HG03066 (cell line): ENCODE data around the gene DHRS1.
"Not testable (repeated sequence)": the region's sequence is repeated elsewhere in the genome, so short reads cannot be mapped to it uniquely, and the experiment has no call there.

ENCODE experiments used
- ATAC-seq: cut with Tn5 transposase; IDR thresholded peaks from one replicate; pipeline ENCODE4 v1.9.1; 2021; ENCODE audit warnings: low read depth; ENCODE audit not compliant: unreplicated experiment

DHRS1 gene

GRCh38 chr14:24254630-24255392 lies 44.8 kb downstream of the DHRS1 start:
- no peak for ATAC-seq

DNA sequence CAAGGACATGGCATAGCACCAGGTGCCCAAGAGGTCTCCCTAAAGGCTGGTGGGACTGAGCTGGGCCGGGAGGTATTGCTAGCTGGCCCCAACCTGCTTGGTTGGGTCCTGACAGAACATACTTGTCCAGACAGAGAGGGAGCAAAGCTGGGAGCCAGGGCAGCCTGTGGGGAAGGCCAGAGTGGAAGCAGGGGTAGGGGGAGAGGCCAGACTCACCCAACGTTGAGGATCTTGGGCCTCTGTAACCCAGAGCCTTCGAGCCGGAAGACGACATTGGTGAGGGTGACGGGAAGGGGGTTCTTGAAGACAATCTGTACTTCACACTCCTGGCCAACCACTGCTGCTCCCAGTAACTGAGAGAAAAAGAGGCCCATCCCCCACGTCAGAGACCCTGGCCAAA lies 45.6 kb downstream of the DHRS1 start:
- no peak for ATAC-seq

DNA sequence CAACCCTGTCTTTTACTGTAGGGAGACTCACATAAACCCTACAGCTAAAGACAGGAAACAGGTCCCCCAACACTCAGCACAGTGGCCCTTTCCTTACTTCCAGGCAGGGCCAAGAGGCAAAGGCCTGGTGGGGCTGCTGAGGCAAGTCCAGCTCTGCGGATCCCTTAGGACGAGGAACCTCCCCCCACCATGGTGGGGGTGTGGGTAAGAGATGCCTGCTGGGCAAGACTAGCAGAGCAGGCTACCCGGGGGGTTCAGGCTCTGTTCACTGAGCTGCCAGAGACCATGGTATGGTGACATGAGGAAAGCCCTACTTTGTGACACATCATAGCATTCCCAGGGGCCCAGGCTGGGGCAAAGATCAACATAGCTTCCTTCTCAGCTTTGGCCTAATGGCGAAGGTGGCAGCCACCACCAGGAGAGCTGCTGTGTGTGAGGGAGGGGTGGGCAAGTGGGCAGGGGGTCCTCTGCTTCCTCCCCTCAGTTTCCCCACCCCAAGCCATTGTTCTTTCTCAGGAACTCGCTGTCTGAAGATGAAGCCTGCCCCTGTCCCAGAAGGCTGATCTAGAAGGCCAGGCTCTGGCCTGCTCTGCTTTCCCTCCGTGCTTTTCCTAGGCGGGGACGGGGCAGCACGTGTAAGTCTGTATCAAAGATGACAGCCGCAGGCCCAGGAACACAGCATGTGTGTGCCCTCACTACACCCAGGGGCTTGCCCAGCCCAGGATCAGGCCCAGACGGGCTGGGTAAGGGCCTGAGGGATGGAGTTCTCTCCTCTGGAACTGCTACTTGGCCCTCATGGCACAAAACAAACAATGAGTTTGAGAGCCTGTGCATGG lies 47.1 kb downstream of the DHRS1 start:
- ATAC-seq, result no peak

DNA sequence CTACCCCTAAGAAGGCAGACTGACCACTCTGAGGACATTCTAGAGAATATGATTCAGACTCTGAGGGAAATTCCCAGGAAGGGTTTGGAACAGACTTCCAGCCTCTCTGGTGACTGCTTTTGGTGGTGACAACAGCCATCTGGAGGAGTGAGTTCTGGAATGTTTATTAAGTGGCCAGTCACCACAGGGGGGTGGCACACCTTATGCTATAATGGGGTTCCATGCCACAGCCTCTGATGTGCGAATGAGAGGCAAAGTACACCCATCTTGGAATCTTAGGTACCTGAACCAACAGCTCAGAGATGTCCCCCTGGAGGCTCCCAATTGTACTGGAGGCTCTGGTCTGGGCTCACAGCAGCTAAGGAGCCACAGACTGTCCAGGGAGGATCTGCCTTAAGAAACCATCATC lies 47.7 kb downstream of the DHRS1 start:
- ATAC-seq, result no peak

DNA sequence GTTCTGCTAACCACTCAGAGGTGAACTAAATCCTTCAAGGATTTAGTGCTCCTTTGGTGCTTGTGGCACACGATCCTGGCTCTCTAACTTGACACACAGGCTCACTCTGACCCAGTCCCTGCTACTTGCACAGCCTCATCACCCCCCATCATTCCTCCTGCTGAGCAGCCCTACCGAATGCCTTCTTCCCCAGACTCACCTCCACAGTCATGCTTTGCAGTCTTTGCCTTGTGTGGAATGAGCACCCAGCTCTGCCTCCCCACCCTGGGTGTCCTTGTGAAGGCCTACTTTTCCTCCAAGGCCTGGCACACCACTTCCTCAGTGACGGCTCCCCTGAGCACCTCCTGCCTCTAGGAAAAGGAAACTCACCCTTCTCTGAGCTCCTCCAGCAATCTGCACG lies 49.2 kb downstream of the DHRS1 start:
- no peak for ATAC-seq

GRCh38 chr14:24249230-24250021 lies 50.2 kb downstream of the DHRS1 start:
- no peak for ATAC-seq

DNA sequence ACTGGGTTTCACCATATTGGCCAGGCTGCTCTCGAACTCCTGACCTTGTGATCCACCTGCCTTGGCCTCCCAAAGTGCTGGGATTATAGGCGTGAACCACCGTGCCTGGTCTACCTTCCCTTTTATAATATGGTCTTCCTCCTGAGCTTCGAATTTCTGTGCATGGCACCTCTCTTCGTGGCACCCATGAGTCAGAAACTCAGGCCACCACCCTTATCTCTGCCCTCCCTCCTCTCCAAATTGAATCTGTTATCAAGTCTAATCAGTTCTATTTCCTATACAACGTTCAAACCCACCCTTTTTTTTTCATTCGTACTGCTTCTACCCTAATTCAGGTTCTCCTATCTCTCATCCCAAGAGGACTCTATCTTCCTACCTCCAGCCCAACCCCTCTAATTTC lies 52.2 kb downstream of the DHRS1 start:
- no peak for ATAC-seq

GRCh38 chr14:24246765-24247212 lies 52.8 kb downstream of the DHRS1 start:
- no peak for ATAC-seq

DNA sequence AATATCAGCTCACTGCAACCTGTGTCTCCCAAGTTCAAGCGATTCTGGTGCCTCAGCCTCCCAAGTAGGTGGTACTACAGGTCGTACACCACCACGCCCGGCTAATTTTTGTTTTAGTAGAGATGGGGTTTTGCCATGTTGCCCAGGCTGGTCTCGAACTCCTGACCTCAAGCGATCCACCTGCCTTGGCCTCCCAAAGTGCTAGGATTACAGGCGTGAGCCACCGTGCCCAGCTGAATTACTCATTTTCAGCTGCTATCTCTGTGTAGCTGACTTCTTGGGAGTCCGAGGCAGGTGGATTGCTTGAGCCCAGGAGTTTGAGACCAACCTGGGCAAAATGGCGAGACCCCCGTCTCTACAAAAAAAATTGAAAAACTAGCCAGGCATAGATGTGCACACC lies 54.2 kb downstream of the DHRS1 start:
- not testable (repeated sequence) for ATAC-seq

DNA sequence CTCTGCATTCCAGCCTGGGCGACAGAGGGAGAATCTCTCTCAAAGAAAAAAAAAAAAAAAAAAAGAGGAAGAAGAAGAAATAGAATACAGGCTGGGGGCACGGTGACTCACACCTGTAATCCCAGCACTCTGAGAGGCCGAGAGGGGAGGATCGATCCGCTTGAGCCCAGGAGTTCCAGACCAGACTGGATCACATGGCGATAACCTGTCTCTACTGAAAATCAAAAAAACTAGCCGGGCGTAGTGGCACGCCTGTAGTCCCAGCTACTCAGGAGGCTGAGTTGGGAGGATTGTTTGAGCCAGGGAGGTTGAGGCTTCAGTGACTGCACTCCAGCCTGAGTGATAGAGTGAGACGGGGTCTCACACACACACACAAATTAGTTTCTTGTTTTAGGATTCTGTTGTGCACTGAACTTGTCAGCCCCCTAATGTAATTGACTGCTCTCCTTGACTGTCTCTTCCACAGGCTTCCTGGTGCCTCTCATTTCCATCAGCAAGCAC lies 56.2 kb downstream of the DHRS1 start:
- ATAC-seq, result no peak

DNA sequence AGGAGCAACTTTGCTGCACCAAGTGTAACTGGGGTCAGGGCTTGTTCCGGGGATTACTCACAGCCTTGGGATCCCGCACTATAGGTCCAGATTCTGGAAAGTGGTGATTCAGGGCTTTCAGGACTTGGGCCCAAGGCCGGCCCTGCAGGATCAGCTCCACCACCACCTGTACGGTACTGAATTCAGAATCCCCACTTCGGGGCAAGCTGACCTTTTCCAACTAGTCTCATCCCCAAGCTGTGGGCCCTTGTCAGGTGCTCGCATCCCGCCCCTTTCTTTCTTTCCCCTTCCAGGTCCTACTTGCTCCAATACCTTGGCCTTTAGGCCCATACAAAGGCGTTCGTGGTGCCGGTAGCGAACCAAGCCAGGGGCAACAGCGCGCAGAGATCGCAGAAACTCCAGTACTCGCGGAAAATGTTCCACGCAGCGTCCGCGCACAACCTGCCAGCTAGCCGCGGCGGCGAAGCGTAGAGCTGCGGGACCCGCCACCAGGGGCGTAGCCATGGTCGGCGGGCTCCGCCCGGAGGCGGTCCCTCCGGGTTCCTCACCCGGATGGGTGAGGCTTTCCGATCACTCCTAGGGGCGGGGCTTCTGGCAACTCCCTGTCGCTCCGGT lies 57.6 kb downstream of the DHRS1 start:
- ATAC-seq, result peak; percentile 74
